Fibroblast of lung (primary cell): ENCODE results near the gene CATSPERZ. TPM values are rescaled to one million over a fixed set of nuclear protein-coding genes. Genes with fewer than 3 reads are reported as not detected.

Source experiments
- DNase-seq, 2 donors: peaks; one replicate each; pipeline versions ENCODE4 v3.0.0 to v3.0.0-alpha.2; 2010; ENCODE audit warnings: low read depth in 2 of 2
- H2AFZ ChIP-seq: 2 replicates; pipeline ENCODE4 v1.5.1; 2012; ENCODE audit warnings: low read length, control low read depth, inconsistent platforms
- H3K27ac ChIP-seq: 2 replicates; pipeline ENCODE4 v1.5.1; 2011; ENCODE audit warnings: low read length, control low read depth; ENCODE audit not compliant: insufficient read depth
- H3K27me3 ChIP-seq: 2 replicates; pipeline ENCODE4 v1.5.1; 2011; ENCODE audit warnings: mild to moderate bottlenecking, low read length; ENCODE audit not compliant: control insufficient read depth, insufficient read depth
- H3K36me3 ChIP-seq: 2 replicates; pipeline ENCODE4 v1.5.1; 2011; ENCODE audit warnings: low read length; ENCODE audit not compliant: control insufficient read depth, insufficient read depth
- H3K4me1 ChIP-seq: 2 replicates; pipeline ENCODE4 v1.5.1; 2011; ENCODE audit warnings: low read length; ENCODE audit not compliant: control insufficient read depth, insufficient read depth; ENCODE audit errors: extremely low read depth
- H3K4me2 ChIP-seq: 2 replicates; pipeline ENCODE4 v1.5.1; 2011; ENCODE audit warnings: low read length, control low read depth; ENCODE audit not compliant: insufficient read depth; ENCODE audit errors: extremely low read depth
- H3K4me3 ChIP-seq, 4 experiments: fragments of 200-600 bp in 1 of 4; sonication (generic) in 1 of 4; replicated peaks in 1 of 4; 2 replicates each; pipeline ENCODE4 v1.5.1; 2011 to 2016; ENCODE audit warnings: low read length in 4 of 4, low read depth in 3 of 4, mild to moderate bottlenecking in 3 of 4, control low read depth in 2 of 4, inconsistent platforms in 1 of 4, mixed read lengths in 1 of 4; ENCODE audit not compliant: insufficient read depth in 1 of 4; ENCODE audit errors: control extremely low read depth in 1 of 4
- H3K79me2 ChIP-seq: 2 replicates; pipeline ENCODE4 v1.5.1; 2012; ENCODE audit warnings: mild to moderate bottlenecking, low read length, inconsistent platforms; ENCODE audit not compliant: control insufficient read depth, insufficient read depth
- H3K9ac ChIP-seq: 2 replicates; pipeline ENCODE4 v1.5.1; 2011; ENCODE audit warnings: mild to moderate bottlenecking, low read length, control low read depth; ENCODE audit not compliant: insufficient read depth
- H3K9me3 ChIP-seq: 2 replicates; pipeline ENCODE4 v1.5.1; 2012; ENCODE audit warnings: low read depth, low read length; ENCODE audit not compliant: control insufficient read depth, insufficient read depth
- H4K20me1 ChIP-seq: 2 replicates; pipeline ENCODE4 v1.5.1; 2011; ENCODE audit warnings: low read length; ENCODE audit not compliant: control insufficient read depth, insufficient read depth; ENCODE audit errors: extremely low read depth
- CTCF ChIP-seq, 2 donors: IDR thresholded peaks in 1 of 2; conservative IDR thresholded peaks in 1 of 2; 1 replicate in 1 of 2; 2 replicates in 1 of 2; pipeline ENCODE4 v1.5.1; 2011 to 2012; ENCODE audit warnings: low read length in 2 of 2, control low read depth in 1 of 2, inconsistent platforms in 1 of 2, low read depth in 1 of 2, mild to moderate bottlenecking in 1 of 2
- EZH2 ChIP-seq: IDR thresholded peaks from 2 replicates; pipeline ENCODE4 v1.5.1; 2012; ENCODE audit warnings: low read length, control low read depth, mild to moderate bottlenecking; ENCODE audit errors: missing control alignments
- polyA plus RNA-seq, 2 donors: library from polyadenylated mRNA; depleted of rRNA in 1 of 2; stranded (reverse) in 1 of 2; unstranded in 1 of 2; fragments of >200 nt; gene quantifications; 2 replicates each; pipeline ENCODE4 v1.2.1, GENCODE V29; 2011 to 2012; ENCODE audit warnings: missing spikeins in 1 of 2
- total RNA-seq: library from RNA; depleted of rRNA; stranded (reverse); fragments of >200 nt; gene quantifications from 2 replicates; pipeline ENCODE4 v1.2.1, GENCODE V29; 2014

The CATSPERZ gene
- total and polyA plus RNA-seq, 2 donors (not counting 1 experiment from before 2014, with no cell fraction given): 0.33 TPM; not detected in 1

GRCh38 chr11:64330888-64331287 is 30.7 kb downstream of the CATSPERZ start:
- Histone ChIP-seq H3K4me2 (no peak overlapping the region), H3K9me3 (no peaks in the 10 kb centered on the region), H3K27me3 (no peaks in the 10 kb centered on the region), H3K79me2 (no peaks in the 10 kb centered on the region), H2AFZ (no peak overlapping the region), H3K9ac (no peak overlapping the region), H3K4me1 (peaks cover 14% of the 10 kb centered on the region), H4K20me1 (no peaks in the 10 kb centered on the region), H3K36me3 (no peaks in the 10 kb centered on the region), H3K4me3 (no peak overlapping the region), H3K27ac (no peak overlapping the region)
- no peak for DNase-seq
- TF ChIP-seq EZH2: peak; percentile 39
- TF ChIP-seq CTCF (conservative IDR thresholded peaks at IDR 0.05 in 1 of 2, IDR thresholded peaks at IDR 0.05 in 1 of 2; ENCODE audit: low read depth in 1 of 2, low read length in 2 of 2): no peak

DNA sequence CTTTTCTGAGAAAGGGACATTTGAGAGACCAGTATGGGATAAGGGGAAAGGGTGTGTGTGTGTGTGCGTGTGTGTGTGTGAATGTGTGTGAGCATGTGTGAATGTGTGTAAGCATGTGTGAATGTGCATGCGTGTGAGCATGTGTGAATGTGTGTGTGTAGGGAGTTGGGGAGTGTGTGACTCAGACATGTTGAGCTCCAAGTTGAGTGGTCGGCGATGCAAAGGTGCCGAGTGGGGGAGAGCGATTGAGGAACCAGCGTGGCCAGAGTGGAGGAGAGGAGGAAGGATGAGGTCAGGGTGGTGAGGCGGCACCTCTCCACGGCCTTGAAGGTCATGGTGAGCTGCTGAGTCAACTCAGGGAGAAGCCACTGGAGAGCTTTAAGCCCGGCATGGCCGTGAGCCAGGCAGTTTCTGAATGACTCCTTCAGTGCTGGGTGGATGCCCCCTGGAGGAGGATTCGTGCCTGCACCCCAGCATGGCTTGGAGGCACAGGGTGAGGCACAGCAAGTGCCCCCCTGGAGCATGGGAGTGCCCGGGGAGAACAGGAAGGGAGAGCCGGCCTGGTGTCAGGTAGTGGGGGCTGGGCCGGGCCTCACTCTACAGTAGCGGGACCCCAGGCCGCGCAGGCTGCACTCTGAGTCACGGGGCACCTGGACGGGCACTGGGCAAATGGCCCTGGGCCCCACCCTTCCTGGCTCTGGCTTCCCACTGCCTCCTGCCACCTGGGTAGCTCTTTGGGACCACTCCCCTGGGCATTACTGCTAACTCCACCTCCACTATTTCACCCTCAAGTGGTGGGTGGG is 31.6 kb downstream of the CATSPERZ start:
- H3K4me2 ChIP-seq: peak overlapping the region; percentile 67
- TF ChIP-seq EZH2: no peak
- peak; percentile 57 to 75 for TF ChIP-seq CTCF (conservative IDR thresholded peaks at IDR 0.05 in 1 of 2, IDR thresholded peaks at IDR 0.05 in 1 of 2; ENCODE audit: low read depth in 1 of 2, low read length in 2 of 2)
- peak; percentile 83 to 86 for DNase-seq
- H3K9me3 ChIP-seq: no peaks in the 10 kb centered on the region
- no peaks in the 10 kb centered on the region for H3K79me2 ChIP-seq
- no peak overlapping the region for H3K27ac ChIP-seq
- peaks cover 14% of the 10 kb centered on the region for H3K4me1 ChIP-seq
- no peaks in the 10 kb centered on the region for H4K20me1 ChIP-seq
- H3K4me3 ChIP-seq: no peak overlapping the region
- no peak overlapping the region for H2AFZ ChIP-seq
- no peak overlapping the region for H3K9ac ChIP-seq
- H3K27me3 ChIP-seq: no peaks in the 10 kb centered on the region
- no peaks in the 10 kb centered on the region for H3K36me3 ChIP-seq

DNA sequence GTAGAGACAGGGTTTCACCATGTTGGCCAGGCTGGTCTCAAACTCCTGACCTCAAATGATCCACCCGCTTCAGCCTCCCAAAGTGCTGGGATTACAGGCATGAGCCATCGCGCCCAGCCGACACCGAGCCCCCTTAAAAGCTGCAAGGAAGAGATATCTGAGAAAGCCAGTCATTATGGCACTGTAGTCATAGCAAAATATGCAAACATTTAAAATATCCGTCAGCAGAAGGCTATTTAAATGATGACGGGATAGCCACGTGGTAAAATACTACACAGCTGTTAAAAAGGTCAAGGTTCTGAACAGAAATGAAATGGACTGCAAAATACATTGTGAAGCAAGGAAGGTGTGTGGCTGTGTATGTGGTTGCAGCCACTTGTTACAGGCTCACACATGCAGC is 33.4 kb downstream of the CATSPERZ start:
- DNase-seq: no peak
- TF ChIP-seq CTCF (conservative IDR thresholded peaks at IDR 0.05 in 1 of 2, IDR thresholded peaks at IDR 0.05 in 1 of 2; ENCODE audit: low read depth in 1 of 2, low read length in 2 of 2): no peak
- no peak for TF ChIP-seq EZH2

More for the DNA sequence above, 33.4 kb downstream of the CATSPERZ start:
- Histone ChIP-seq H3K36me3 (no peaks in the 10 kb centered on the region), H3K9me3 (no peaks in the 10 kb centered on the region), H4K20me1 (no peaks in the 10 kb centered on the region), H3K79me2 (no peaks in the 10 kb centered on the region), H2AFZ (no peak overlapping the region), H3K4me2 (no peak overlapping the region), H3K4me1 (peaks cover 14% of the 10 kb centered on the region), H3K9ac (no peak overlapping the region), H3K27me3 (no peaks in the 10 kb centered on the region), H3K4me3 (no peak overlapping the region), H3K27ac (no peak overlapping the region)
